H9 (cell line): Measurements from ENCODE around the gene EIF1AD. TPM values are rescaled to one million over a fixed set of nuclear protein-coding genes. Genes with fewer than 3 reads are reported as not detected.

ENCODE experiments used
- DNase-seq: peaks from one replicate; pipeline ENCODE4 v3.0.0-alpha.2; 2017
- H2AFZ ChIP-seq: one replicate; pipeline ENCODE4 v1.6.1; 2013; ENCODE audit warnings: mild to moderate bottlenecking, low read length, control low read depth, moderate library complexity
- H2AK5ac ChIP-seq: 2 replicates; pipeline ENCODE4 v1.6.1; 2013; ENCODE audit warnings: low read length, control low read depth, mixed read lengths; ENCODE audit not compliant: insufficient read length
- H2BK120ac ChIP-seq: one replicate; pipeline ENCODE4 v1.6.1; 2013; ENCODE audit warnings: low read depth, mild to moderate bottlenecking, low read length, control low read depth, inconsistent platforms; ENCODE audit not compliant: poor library complexity, severe bottlenecking
- H2BK12ac ChIP-seq: 2 replicates; pipeline ENCODE4 v1.6.1; 2013; ENCODE audit warnings: low read length, control low read depth, mixed read lengths, low read depth; ENCODE audit not compliant: insufficient read length
- H2BK15ac ChIP-seq: 2 replicates; pipeline ENCODE4 v1.6.1; 2013; ENCODE audit warnings: low read depth, low read length, control low read depth
- H2BK20ac ChIP-seq: one replicate; pipeline ENCODE4 v1.6.1; 2013; ENCODE audit warnings: low read depth, mild to moderate bottlenecking, low read length, control low read depth, inconsistent platforms; ENCODE audit not compliant: poor library complexity, severe bottlenecking
- H2BK5ac ChIP-seq: 2 replicates; pipeline ENCODE4 v1.6.1; 2013; ENCODE audit warnings: low read length, control low read depth, mixed read lengths; ENCODE audit not compliant: insufficient read length
- H3K14ac ChIP-seq: 2 replicates; pipeline ENCODE4 v1.6.1; 2013; ENCODE audit warnings: low read length, control low read depth; ENCODE audit not compliant: insufficient read depth
- H3K18ac ChIP-seq: 2 replicates; pipeline ENCODE4 v1.6.1; 2013; ENCODE audit warnings: low read depth, mild to moderate bottlenecking, mixed read lengths, low read length, control low read depth; ENCODE audit not compliant: insufficient read length
- H3K23ac ChIP-seq: 2 replicates; pipeline ENCODE4 v1.6.1; 2013; ENCODE audit warnings: low read length, control low read depth, mixed read lengths, low read depth; ENCODE audit not compliant: insufficient read length
- H3K23me2 ChIP-seq: 2 replicates; pipeline ENCODE4 v1.6.1; 2013; ENCODE audit warnings: low read depth, mild to moderate bottlenecking, mixed read lengths, low read length, control low read depth; ENCODE audit not compliant: insufficient read length, poor library complexity, severe bottlenecking
- H3K27ac ChIP-seq: 2 replicates; pipeline ENCODE4 v1.5.1; 2013; ENCODE audit warnings: low read length, control low read depth, mixed read lengths, low read depth; ENCODE audit not compliant: insufficient read length
- H3K27me3 ChIP-seq: 2 replicates; pipeline ENCODE4 v1.6.1; 2013; ENCODE audit warnings: low read length, control low read depth, inconsistent platforms; ENCODE audit not compliant: insufficient read depth
- H3K4ac ChIP-seq: 2 replicates; pipeline ENCODE4 v1.6.1; 2013; ENCODE audit warnings: low read depth, mild to moderate bottlenecking, control low read depth, inconsistent platforms, low read length, moderate library complexity
- H3K4me1 ChIP-seq: 2 replicates; pipeline ENCODE4 v1.6.1; 2013; ENCODE audit warnings: low read length, control low read depth, inconsistent platforms; ENCODE audit not compliant: insufficient read depth
- H3K4me2 ChIP-seq: 2 replicates; pipeline ENCODE4 v1.6.1; 2013; ENCODE audit warnings: low read length, control low read depth, mixed read lengths; ENCODE audit not compliant: insufficient read length, insufficient read depth
- H3K56ac ChIP-seq: 2 replicates; pipeline ENCODE4 v1.6.1; 2013; ENCODE audit warnings: low read depth, mild to moderate bottlenecking, mixed read lengths, low read length, control low read depth; ENCODE audit not compliant: insufficient read length
- H3K79me1 ChIP-seq: 2 replicates; pipeline ENCODE4 v1.6.1; 2013; ENCODE audit warnings: low read depth, mild to moderate bottlenecking, moderate library complexity, low read length, control low read depth, inconsistent platforms; ENCODE audit not compliant: insufficient read depth, poor library complexity, severe bottlenecking
- H3K79me2 ChIP-seq: 2 replicates; pipeline ENCODE4 v1.6.1; 2013; ENCODE audit warnings: low read length, control low read depth, inconsistent platforms; ENCODE audit not compliant: insufficient read depth
- H3K9ac ChIP-seq: 2 replicates; pipeline ENCODE4 v1.6.1; 2013; ENCODE audit warnings: low read length, control low read depth, mixed read lengths; ENCODE audit not compliant: insufficient read length; ENCODE audit errors: extremely low read depth
- H3K9me3 ChIP-seq: one replicate; pipeline ENCODE4 v1.6.1; 2013; ENCODE audit warnings: low read depth, low read length, inconsistent platforms; ENCODE audit not compliant: control insufficient read depth
- H3T11ph ChIP-seq: one replicate; pipeline ENCODE4 v1.6.1; 2013; ENCODE audit warnings: mild to moderate bottlenecking, low read length, control low read depth, inconsistent platforms
- H4K20me1 ChIP-seq: one replicate; pipeline ENCODE4 v1.6.1; 2013; ENCODE audit not compliant: control insufficient read depth, insufficient read length, insufficient read depth
- H4K5ac ChIP-seq: 2 replicates; pipeline ENCODE4 v1.6.1; 2013; ENCODE audit warnings: low read depth, mild to moderate bottlenecking, mixed read lengths, low read length, control low read depth; ENCODE audit not compliant: insufficient read length
- H4K8ac ChIP-seq: replicated peaks from 2 replicates; pipeline ENCODE4 v1.6.1; 2013; ENCODE audit warnings: low read length, control low read depth, mixed read lengths, low read depth; ENCODE audit not compliant: insufficient read length
- H4K91ac ChIP-seq: 2 replicates; pipeline ENCODE4 v1.6.1; 2013; ENCODE audit warnings: low read depth, mild to moderate bottlenecking, moderate library complexity, mixed read lengths, low read length, control low read depth; ENCODE audit not compliant: insufficient read length
- H3K27ac Mint-ChIP-seq, 3 experiments: 2 replicates in 2 of 3; 3 replicates in 1 of 3; pipeline ENCODE4 v1.8.0; 2020 to 2021; ENCODE audit warnings: mixed read lengths in 3 of 3, mild to moderate bottlenecking in 1 of 3, moderate library complexity in 1 of 3
- H3K27me3 Mint-ChIP-seq: 2 replicates; pipeline ENCODE4 v1.8.0; 2021; ENCODE audit warnings: low read depth, mild to moderate bottlenecking, moderate library complexity, mixed read lengths
- H3K36me3 Mint-ChIP-seq, 3 experiments: 2 replicates in 2 of 3; 3 replicates in 1 of 3; pipeline ENCODE4 v1.8.0; 2020 to 2021; ENCODE audit warnings: low read depth in 3 of 3, mixed read lengths in 3 of 3; ENCODE audit not compliant: insufficient read depth in 1 of 3
- H3K4me1 Mint-ChIP-seq, 2 experiments: 2 replicates each; pipeline ENCODE4 v1.8.0; 2020; ENCODE audit warnings: mixed read lengths in 2 of 2
- H3K4me3 Mint-ChIP-seq, 2 experiments: 2 replicates in 1 of 2; 3 replicates in 1 of 2; pipeline ENCODE4 v1.8.0; 2020 to 2021; ENCODE audit warnings: mild to moderate bottlenecking in 2 of 2, mixed read lengths in 2 of 2, moderate library complexity in 1 of 2
- H3K9me3 Mint-ChIP-seq, 2 experiments: 2 replicates in 1 of 2; 3 replicates in 1 of 2; pipeline ENCODE4 v1.8.0; 2020; ENCODE audit warnings: mild to moderate bottlenecking in 2 of 2, mixed read lengths in 2 of 2, moderate library complexity in 1 of 2
- WGBS: extraction: QIAGEN DNeasy Blood & Tissue Kit; methylation state at CpG from one replicate; pipeline ENCODE4 v1.1.7; 2013; ENCODE audit warnings: missing lambda C conversion rate, low lambda C conversion rate, mixed read lengths; ENCODE audit not compliant: insufficient read length; ENCODE audit errors: extremely low coverage; 5-methylcytosine and 5-hydroxymethylcytosine counted together
- total RNA-seq: library from RNA; stranded (reverse); gene quantifications from 2 replicates; pipeline ENCODE4 v1.2.1, GENCODE V29; 2021
- TF ChIP-seq, protein P1 (sequence below): fragments of 200-600 bp; sonication (generic); conservative IDR thresholded peaks from 3 replicates; pipeline ENCODE4 v1.8.0; 2021; ENCODE audit warnings: antibody characterized with exemption, mild to moderate bottlenecking

EIF1AD gene
- total RNA-seq, 1 experiment from 2014 or later: 46.7 TPM

DNA sequence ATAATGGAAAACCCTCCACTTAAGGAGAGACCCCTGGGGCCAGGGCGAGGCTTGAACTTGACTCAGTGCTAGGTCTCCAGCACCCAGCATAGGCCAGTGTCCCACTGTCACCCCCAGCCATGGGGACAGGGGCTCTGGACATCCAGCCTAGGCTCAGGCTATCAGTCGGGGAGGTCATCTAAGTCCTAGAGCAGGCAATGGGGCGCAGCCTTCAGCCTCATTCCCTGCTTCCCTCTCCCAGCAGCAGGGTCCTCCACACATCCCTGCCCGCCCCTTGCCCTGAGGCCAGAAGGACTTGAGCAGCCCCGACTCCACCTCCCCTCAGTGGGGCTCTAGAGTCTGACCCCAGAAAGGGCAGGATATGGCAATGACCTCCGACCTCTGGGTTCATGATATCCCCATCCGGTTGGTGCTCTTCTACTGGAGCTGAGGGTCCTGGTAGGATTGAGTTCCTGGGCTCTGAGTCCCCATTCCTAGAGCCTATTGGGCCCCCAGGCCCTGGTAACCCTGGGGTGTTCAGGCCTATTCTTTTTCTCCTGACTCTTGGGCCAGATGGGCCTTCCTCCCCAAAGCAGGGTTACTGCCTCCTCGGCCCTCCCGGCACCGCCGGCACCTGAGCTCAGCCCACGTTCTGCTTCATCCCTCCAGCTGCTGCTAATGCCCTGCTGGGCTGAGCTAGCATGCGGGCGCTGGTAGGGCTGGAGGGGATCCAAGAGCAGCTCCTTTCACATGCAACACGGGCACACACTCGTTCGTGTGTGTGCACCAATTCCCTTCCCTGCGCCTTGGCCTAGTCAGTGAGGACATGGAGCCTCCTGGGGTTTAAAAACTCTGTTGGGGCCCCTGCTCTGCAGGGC lies 14.2 kb upstream of the EIF1AD start:
- H3K4me3 Mint-ChIP-seq: no peak overlapping the region
- Histone ChIP-seq H2BK20ac (no peak overlapping the region), H2AK5ac (no peak overlapping the region), H3K9me3 (no peaks in the 10 kb centered on the region), H3K79me1 (no peaks in the 10 kb centered on the region), H3K27ac (no peak overlapping the region), H4K5ac (no peak overlapping the region), H2BK12ac (no peak overlapping the region), H3T11ph (no peak overlapping the region), H3K23ac (no peak overlapping the region), H2AFZ (no peak overlapping the region), H3K4ac (no peak overlapping the region), H3K27me3 (peaks cover 4% of the 10 kb centered on the region; the same call in 1 of the 2 replicates), H3K4me1 (no peaks in the 10 kb centered on the region), H4K20me1 (no peaks in the 10 kb centered on the region), H2BK120ac (no peak overlapping the region), H3K18ac (no peak overlapping the region), H3K14ac (no peak overlapping the region; the same call in 1 of the 2 replicates), H4K8ac (no peak overlapping the region), H3K56ac (no peak overlapping the region), H3K4me2 (no peak overlapping the region), H2BK5ac (no peak overlapping the region), H2BK15ac (no peak overlapping the region), H3K23me2 (peaks cover 8% of the 10 kb centered on the region), H3K9ac (no peak overlapping the region), H3K79me2 (no peaks in the 10 kb centered on the region), H4K91ac (no peak overlapping the region)
- TF ChIP-seq, protein P1, sequence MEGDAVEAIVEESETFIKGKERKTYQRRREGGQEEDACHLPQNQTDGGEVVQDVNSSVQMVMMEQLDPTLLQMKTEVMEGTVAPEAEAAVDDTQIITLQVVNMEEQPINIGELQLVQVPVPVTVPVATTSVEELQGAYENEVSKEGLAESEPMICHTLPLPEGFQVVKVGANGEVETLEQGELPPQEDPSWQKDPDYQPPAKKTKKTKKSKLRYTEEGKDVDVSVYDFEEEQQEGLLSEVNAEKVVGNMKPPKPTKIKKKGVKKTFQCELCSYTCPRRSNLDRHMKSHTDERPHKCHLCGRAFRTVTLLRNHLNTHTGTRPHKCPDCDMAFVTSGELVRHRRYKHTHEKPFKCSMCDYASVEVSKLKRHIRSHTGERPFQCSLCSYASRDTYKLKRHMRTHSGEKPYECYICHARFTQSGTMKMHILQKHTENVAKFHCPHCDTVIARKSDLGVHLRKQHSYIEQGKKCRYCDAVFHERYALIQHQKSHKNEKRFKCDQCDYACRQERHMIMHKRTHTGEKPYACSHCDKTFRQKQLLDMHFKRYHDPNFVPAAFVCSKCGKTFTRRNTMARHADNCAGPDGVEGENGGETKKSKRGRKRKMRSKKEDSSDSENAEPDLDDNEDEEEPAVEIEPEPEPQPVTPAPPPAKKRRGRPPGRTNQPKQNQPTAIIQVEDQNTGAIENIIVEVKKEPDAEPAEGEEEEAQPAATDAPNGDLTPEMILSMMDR: no peak
- peak overlapping the region in 1 of 3 experiments; percentile 74; a peak in 2 of 7 replicates for H3K27ac Mint-ChIP-seq
- DNase-seq: no peak
- H3K9me3 Mint-ChIP-seq: no peaks in the 10 kb centered on the region
- H3K36me3 Mint-ChIP-seq: no peaks in the 10 kb centered on the region; a peak in 1 of 7 replicates
- H3K27me3 Mint-ChIP-seq: peaks cover 5% of the 10 kb centered on the region
- no CpG with 5 or more reads among the region's 18 CpGs for WGBS
- peaks cover 0 to 2% of the 10 kb centered on the region in 2 experiments; a peak in 1 of 4 replicates for H3K4me1 Mint-ChIP-seq
